T47D (cell line): ENCODE results near the gene IFI16.
"Not testable (repeated sequence)": the region's sequence is repeated elsewhere in the genome, so short reads cannot be mapped to it uniquely, and the experiment has no call there.

Experiments used
- DNase-seq, 2 experiments: peaks; one replicate each; pipeline versions ENCODE4 v3.0.0 to v3.0.0-alpha.2; 2011 to 2012; ENCODE audit warnings: low read depth in 1 of 2, low spot score in 1 of 2
- JUND ChIP-seq: IDR thresholded peaks from 2 replicates; pipeline ENCODE4 v1.6.1; 2012; ENCODE audit warnings: low read depth
- in situ Hi-C: cut with HindIII; loops from 2 replicates; pipeline ENCODE4 v1.10.0; 2016; ENCODE audit warnings: low sequenced_read_pairs, low pct_unique_long_range_greater_than_20kb

The IFI16 gene

DNA sequence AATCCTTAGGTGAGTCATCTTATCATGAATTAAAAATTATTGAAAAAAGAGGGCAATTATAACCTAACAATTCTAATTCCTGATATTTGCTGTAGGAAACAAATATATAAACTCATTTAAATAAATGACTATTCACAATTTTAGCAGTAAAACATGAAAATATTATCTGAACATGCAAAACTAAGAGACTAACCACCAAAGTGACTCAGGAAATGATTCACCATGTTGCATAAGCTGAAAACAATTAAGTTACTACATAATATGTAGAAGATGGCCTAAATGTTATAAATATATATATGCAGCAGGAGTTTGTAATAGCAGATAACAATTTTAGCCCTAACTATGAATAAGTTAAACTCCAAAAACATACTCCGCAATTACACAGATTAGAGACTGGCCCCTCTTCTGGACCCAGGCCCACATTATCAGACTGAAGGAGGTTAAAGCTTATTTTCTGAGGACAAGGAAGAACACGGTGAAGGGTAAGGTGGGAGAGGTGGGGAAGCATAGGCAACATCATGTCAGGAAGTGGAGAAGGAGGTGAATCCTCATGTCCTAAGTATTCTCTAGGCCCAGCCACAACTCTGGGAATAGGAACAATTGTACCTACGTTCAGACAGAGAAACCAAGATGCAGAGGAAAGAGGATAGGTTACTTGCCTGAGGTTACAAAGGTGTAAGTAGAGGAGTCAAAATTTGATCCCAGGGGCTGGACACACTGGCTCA, 82.5 kb downstream of the IFI16 start:
- no peak for TF ChIP-seq JUND
- in situ Hi-C loops: no loop called here
- no peak for DNase-seq

DNA sequence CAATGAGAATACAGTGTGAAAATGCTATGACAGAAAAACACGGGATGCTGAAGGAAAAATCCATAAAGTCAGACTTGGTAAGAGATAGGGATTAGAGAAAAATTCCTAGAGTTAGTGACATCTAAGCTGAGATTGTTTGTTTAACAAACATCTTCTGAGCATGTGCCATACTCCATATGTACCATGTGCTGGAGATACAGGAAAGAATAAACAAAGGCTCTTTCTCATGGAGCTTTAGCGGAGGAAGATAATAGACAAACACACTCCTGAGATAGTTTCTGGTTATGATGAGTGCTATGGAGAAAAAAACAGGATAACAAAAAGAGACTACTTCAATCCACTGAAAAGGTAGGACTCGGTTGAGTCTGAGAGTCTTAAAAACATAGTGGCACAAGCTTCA, 88.9 kb downstream of the IFI16 start:
- no peak for TF ChIP-seq JUND
- in situ Hi-C loops: no loop called here
- no peak for DNase-seq

DNA sequence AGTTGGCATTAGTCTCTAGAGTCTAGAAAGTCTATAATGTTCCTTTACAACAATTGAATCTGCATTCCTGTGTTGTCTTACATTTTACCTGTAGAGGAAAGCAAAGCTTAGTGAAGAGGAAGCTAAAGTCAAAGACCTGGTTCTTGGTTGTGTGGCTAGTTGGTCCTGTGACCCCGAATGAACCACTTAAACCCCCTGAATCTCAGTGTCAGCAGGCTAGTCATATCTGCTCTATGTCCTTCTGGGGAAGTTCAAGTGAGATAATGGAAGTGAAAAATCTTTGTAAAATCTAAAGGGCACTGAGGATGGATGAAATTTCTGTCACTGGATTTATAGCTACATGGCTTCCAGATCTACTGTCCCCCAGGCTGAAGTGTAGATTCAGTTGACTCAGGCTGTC, 90.9 kb downstream of the IFI16 start:
- in situ Hi-C loops: no loop called here
- TF ChIP-seq JUND: no peak
- DNase-seq: no peak

DNA sequence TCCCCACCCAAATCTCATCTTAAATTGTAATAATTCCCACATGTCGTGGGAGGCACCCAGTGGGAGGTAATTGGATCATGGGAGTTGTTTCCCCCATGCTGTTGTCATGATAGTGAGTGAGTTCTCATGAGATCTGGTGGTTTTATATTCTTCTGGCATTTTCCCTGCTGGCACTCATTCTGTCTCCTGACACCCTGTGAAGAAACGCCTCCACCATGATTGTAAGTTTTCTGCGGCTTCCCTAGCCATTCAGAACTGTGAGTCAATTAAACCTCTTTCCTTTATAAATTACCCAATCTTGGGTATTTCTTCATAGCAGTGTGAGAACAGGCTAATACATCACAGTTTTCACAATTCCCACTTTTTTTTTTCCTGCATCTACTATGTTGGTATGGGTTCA, 93.3 kb downstream of the IFI16 start:
- in situ Hi-C loops, DNase-seq: not testable (repeated sequence)
